ENCODE results near the gene IST1.

The IST1 gene

GRCh38 chr16:71966932-71967331 is 71.6 kb downstream of the IST1 start:
- no peak for DNase-seq

GRCh38 chr16:71969353-71969752 is 74.0 kb downstream of the IST1 start:
- DNase-seq, result no peak

- DNase-seq, result no peak
Measured at GRCh38 chr16:71971571-71971970, 76.2 kb downstream of the IST1 start.

GRCh38 chr16:71972356-71972755 is 77.0 kb downstream of the IST1 start:
- DNase-seq, result no peak

GRCh38 chr16:71973001-71973400 is 77.7 kb downstream of the IST1 start:
- DNase-seq, result no peak

- no peak for DNase-seq
Measured at GRCh38 chr16:71974068-71974818, 78.9 kb downstream of the IST1 start.
